ENCODE data around the gene RASA3. TPM values are rescaled to one million over a fixed set of nuclear protein-coding genes. Genes with fewer than 3 reads are reported as not detected.

The RASA3 gene
- total RNA-seq, 4 donors from 2014 or later = 25.0 to 43.1 (median 30.2) TPM

DNA sequence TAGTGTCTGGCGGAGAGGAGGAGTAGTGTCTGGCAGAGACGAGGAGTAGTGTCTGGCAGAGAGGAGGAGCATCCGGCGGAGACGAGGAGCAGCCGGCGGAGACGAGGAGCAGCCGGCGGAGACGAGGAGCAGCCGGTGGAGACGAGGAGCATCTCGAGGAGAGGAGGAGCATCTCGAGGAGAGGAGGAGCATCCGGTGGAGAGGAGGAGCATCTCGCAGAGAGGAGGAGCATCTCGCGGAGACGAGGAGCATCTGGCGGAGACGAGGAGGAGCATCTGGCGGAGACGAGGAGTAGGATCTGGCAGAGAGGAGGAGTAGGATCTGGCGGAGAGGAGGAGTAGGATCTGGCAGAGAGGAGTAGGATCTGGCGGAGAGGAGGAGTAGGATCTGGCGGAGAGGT lies 176.7 kb downstream of the RASA3 start:
- Histone ChIP-seq H3K4me3 (no peak overlapping the region), H3K36me3 (peaks cover 0 to 10% of the 10 kb centered on the region in 2 donors), H3K4me1 (peaks cover 0 to 14% (median 6%) of the 10 kb centered on the region in 3 donors), H3K27ac (no peak overlapping the region), H3K27me3 (no peaks in the 10 kb centered on the region), H3K9me3 (no peaks in the 10 kb centered on the region)
- TF ChIP-seq, protein P1, sequence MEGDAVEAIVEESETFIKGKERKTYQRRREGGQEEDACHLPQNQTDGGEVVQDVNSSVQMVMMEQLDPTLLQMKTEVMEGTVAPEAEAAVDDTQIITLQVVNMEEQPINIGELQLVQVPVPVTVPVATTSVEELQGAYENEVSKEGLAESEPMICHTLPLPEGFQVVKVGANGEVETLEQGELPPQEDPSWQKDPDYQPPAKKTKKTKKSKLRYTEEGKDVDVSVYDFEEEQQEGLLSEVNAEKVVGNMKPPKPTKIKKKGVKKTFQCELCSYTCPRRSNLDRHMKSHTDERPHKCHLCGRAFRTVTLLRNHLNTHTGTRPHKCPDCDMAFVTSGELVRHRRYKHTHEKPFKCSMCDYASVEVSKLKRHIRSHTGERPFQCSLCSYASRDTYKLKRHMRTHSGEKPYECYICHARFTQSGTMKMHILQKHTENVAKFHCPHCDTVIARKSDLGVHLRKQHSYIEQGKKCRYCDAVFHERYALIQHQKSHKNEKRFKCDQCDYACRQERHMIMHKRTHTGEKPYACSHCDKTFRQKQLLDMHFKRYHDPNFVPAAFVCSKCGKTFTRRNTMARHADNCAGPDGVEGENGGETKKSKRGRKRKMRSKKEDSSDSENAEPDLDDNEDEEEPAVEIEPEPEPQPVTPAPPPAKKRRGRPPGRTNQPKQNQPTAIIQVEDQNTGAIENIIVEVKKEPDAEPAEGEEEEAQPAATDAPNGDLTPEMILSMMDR (IDR thresholded peaks at IDR 0.05) = no peak
- TF ChIP-seq POLR2AphosphoS5 (IDR thresholded peaks at IDR 0.05) (no peak), EP300 (IDR thresholded peaks at IDR 0.05) (no peak), POLR2A (IDR thresholded peaks at IDR 0.05) (no peak)
- 91 to 93% methylated on average over 27 of the region's 27 CpGs for WGBS, 2 donors (ENCODE audit: low coverage in 1 of 2)
- no peak for ATAC-seq

- no peaks in the 10 kb centered on the region for H3K27me3 ChIP-seq
- TF ChIP-seq POLR2A (IDR thresholded peaks at IDR 0.05) = no peak
- no peak for TF ChIP-seq EP300 (IDR thresholded peaks at IDR 0.05)
- peaks cover 0 to 10% of the 10 kb centered on the region in 2 donors for H3K36me3 ChIP-seq
- no peak overlapping the region for H3K27ac ChIP-seq
- no peak for ATAC-seq
- H3K4me1 ChIP-seq = peaks cover 0 to 16% (median 8%) of the 10 kb centered on the region in 3 donors
- WGBS, 2 donors (ENCODE audit: low coverage in 1 of 2) = 90 to 92% methylated on average over 27 to 29 of the region's 29 CpGs
- H3K4me3 ChIP-seq = no peak overlapping the region
- no peaks in the 10 kb centered on the region for H3K9me3 ChIP-seq
These were observed 177.2 kb downstream of the RASA3 start for GRCh38 chr13:113955235-113955634.

GRCh38 chr13:113954046-113954835 lies 178.2 kb downstream of the RASA3 start:
- Histone ChIP-seq H3K4me1 (peaks cover 0 to 16% (median 8%) of the 10 kb centered on the region in 3 donors), H3K27ac (no peak overlapping the region), H3K9me3 (no peaks in the 10 kb centered on the region), H3K4me3 (no peak overlapping the region), H3K27me3 (no peaks in the 10 kb centered on the region), H3K36me3 (peaks cover 0 to 10% of the 10 kb centered on the region in 2 donors)
- no peak for ATAC-seq
- TF ChIP-seq POLR2A (IDR thresholded peaks at IDR 0.05) (no peak), EP300 (IDR thresholded peaks at IDR 0.05) (no peak), POLR2AphosphoS5 (IDR thresholded peaks at IDR 0.05) (no peak)
- TF ChIP-seq, protein P1 (IDR thresholded peaks at IDR 0.05) = no peak
- 73 to 86% methylated on average over 1 to 8 of the region's 20 CpGs for WGBS, 2 donors (ENCODE audit: low coverage in 1 of 2)

DNA sequence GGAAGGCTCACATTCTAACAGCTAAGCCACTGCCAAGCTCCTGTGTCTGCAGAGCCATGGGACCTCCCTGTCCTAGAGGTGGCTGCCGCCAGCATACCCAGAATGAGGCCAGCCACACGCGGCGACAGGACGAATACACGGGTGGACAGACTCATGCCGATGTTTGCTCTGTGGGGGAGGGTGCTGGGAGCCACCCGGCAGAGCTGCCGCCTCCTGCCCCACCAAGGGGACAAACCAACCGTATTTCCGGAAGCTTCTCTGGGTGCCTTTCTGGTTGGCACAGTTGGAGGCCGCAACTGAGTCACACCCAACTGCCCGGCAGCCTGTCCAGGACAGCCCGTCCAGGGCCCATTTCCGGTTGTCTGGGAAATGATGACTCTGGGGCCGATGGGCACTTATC lies 178.9 kb downstream of the RASA3 start:
- TF ChIP-seq POLR2AphosphoS5 (IDR thresholded peaks at IDR 0.05) (no peak), EP300 (IDR thresholded peaks at IDR 0.05) (no peak), POLR2A (IDR thresholded peaks at IDR 0.05) (no peak)
- TF ChIP-seq, protein P1 (IDR thresholded peaks at IDR 0.05) = no peak
- Histone ChIP-seq H3K4me1 (peaks cover 0 to 16% (median 8%) of the 10 kb centered on the region in 3 donors), H3K27me3 (no peaks in the 10 kb centered on the region), H3K4me3 (no peak overlapping the region), H3K27ac (no peak overlapping the region), H3K9me3 (no peaks in the 10 kb centered on the region), H3K36me3 (peaks cover 0 to 10% of the 10 kb centered on the region in 2 donors)
- no peak for ATAC-seq
- no CpG with 5 or more reads among the region's 16 CpGs for WGBS, 2 donors (ENCODE audit: low coverage in 1 of 2)

DNA sequence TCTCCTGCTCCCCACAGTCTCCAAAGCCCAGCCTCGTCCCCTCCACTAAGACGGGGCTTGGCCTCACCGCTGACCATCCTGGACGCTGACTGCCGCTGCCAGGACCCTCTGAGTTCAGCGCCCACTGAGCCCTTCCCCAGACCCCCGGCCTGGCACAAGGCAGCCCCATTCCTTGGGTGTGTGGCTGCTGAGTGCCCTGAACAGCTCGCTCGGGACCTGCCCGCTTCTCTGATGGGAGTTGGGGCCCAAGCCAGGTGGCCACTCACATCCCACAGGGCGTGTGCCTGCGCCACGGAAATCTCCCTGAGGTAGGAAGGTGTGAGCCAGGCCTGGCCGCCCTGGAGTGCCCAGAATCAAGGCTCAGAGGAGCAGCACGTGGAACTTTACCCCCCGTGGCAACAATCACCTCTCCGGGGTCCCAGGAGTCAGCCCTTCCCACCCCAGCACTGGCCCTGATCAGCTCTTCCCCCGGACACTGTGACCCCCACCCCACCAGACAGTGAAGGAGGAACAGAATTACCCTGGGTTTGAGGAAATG lies 179.4 kb downstream of the RASA3 start:
- H3K27ac ChIP-seq = no peak overlapping the region
- TF ChIP-seq POLR2A (IDR thresholded peaks at IDR 0.05) = no peak
- TF ChIP-seq POLR2AphosphoS5 (IDR thresholded peaks at IDR 0.05) = no peak
- no peak for TF ChIP-seq EP300 (IDR thresholded peaks at IDR 0.05)
- TF ChIP-seq, protein P1 (IDR thresholded peaks at IDR 0.05) = no peak
- H3K4me3 ChIP-seq = no peak overlapping the region
- H3K9me3 ChIP-seq = no peaks in the 10 kb centered on the region
- WGBS, 2 donors (ENCODE audit: low coverage in 1 of 2) = no CpG with 5 or more reads among the region's 18 CpGs
- peaks cover 0 to 16% (median 8%) of the 10 kb centered on the region in 3 donors for H3K4me1 ChIP-seq
- peaks cover 0 to 10% of the 10 kb centered on the region in 2 donors for H3K36me3 ChIP-seq
- ATAC-seq = no peak
- no peaks in the 10 kb centered on the region for H3K27me3 ChIP-seq

Measured in gastroesophageal sphincter (tissue), 4 donors.